GM18498 (cell line): ENCODE data around the gene SLC43A3.

Source experiments
- ATAC-seq: cut with Tn5 transposase; IDR thresholded peaks from one replicate; pipeline ENCODE4 v1.9.1; 2021; ENCODE audit warnings: mild to moderate bottlenecking, moderate library complexity; ENCODE audit not compliant: unreplicated experiment

The SLC43A3 gene

GRCh38 chr11:57390535-57390934, 36.4 kb downstream of the SLC43A3 start, which contains the start of gene PRG2:
TSS of gene PRG2 (minus strand) at chr11:57390650. CDS start at chr11:57389944, 706 bp downstream.
- ATAC-seq: no peak

GRCh38 chr11:57387289-57388030, 39.5 kb downstream of the SLC43A3 start:
- no peak for ATAC-seq

GRCh38 chr11:57386178-57386940, 40.6 kb downstream of the SLC43A3 start:
- ATAC-seq: no peak

- ATAC-seq: no peak
Observed at GRCh38 chr11:57380975-57381374, 45.9 kb downstream of the SLC43A3 start, which contains the start of gene PRG3. TSS of gene PRG3 (minus strand) at chr11:57381150. CDS start at chr11:57380708, 442 bp downstream.

GRCh38 chr11:57379732-57380131, 47.2 kb downstream of the SLC43A3 start:
- ATAC-seq: no peak

- no peak for ATAC-seq
Observed at GRCh38 chr11:57378186-57378585, 48.7 kb downstream of the SLC43A3 start.

GRCh38 chr11:57377107-57377506, 49.8 kb downstream of the SLC43A3 start:
- ATAC-seq: no peak

- ATAC-seq: no peak
Observed at GRCh38 chr11:57376095-57377090, 50.5 kb downstream of the SLC43A3 start.

- no peak for ATAC-seq
Observed at GRCh38 chr11:57375490-57375889, 51.4 kb downstream of the SLC43A3 start.

GRCh38 chr11:57374966-57375365, 52.0 kb downstream of the SLC43A3 start:
- no peak for ATAC-seq

- ATAC-seq: no peak
Observed at GRCh38 chr11:57373146-57373545, 53.8 kb downstream of the SLC43A3 start.

- ATAC-seq: no peak
Observed at GRCh38 chr11:57370941-57371340, 56.0 kb downstream of the SLC43A3 start.

GRCh38 chr11:57370251-57370650, 56.7 kb downstream of the SLC43A3 start:
- ATAC-seq: no peak

GRCh38 chr11:57368845-57369232, 58.1 kb downstream of the SLC43A3 start:
- no peak for ATAC-seq

- no peak for ATAC-seq
Observed at GRCh38 chr11:57368106-57368844, 58.6 kb downstream of the SLC43A3 start.

GRCh38 chr11:57364851-57365660, 61.9 kb downstream of the SLC43A3 start:
- ATAC-seq: no peak

GRCh38 chr11:57363131-57364080, 63.5 kb downstream of the SLC43A3 start:
- no peak for ATAC-seq

- no peak for ATAC-seq
Observed at GRCh38 chr11:57361926-57362325, 65.0 kb downstream of the SLC43A3 start.
